A673 (cell line): Measurements from ENCODE around the gene STOX2. TPM values are rescaled to one million over a fixed set of nuclear protein-coding genes. Genes with fewer than 3 reads are reported as not detected.

Source experiments
- BruUV-seq: library from RNA; stranded (reverse); fragments of 400-500 nt; replicated peaks from 2 replicates; lab custom pipeline; 2021; lab: Mats Ljungman, UMichigan
- CTCF ChIA-PET: fragments of 300-600 bp; sonication (Branson Sonifier 250); formaldehyde crosslinking; loops from one replicate; lab custom pipeline; 2022; ENCODE audit warnings: antibody characterized with exemption; lab: Charles Lee
- POLR2A ChIA-PET: fragments of 300-600 bp; sonication (Branson Sonifier 250); formaldehyde crosslinking; loops from one replicate; lab custom pipeline; 2022; ENCODE audit warnings: antibody characterized with exemption; ENCODE audit not compliant: low non-redundant PET; lab: Charles Lee
- DNase-seq: peaks from one replicate; pipeline ENCODE4 v3.0.0-alpha.2; 2015; ENCODE audit warnings: low spot score
- H3K27ac ChIP-seq: fragments of 200-600 bp; sonication (generic); 2 replicates; pipeline ENCODE4 v1.5.1; 2016; ENCODE audit warnings: mixed run types, low read depth, mild to moderate bottlenecking, mixed read lengths, antibody characterized with exemption, low read length; ENCODE audit not compliant: poor library complexity, severe bottlenecking
- H3K27me3 ChIP-seq: fragments of 200-600 bp; sonication (generic); replicated peaks from 2 replicates; pipeline ENCODE4 v1.6.1; 2017; ENCODE audit warnings: mixed run types, low read depth, mild to moderate bottlenecking, mixed read lengths, antibody characterized with exemption, low read length; ENCODE audit not compliant: insufficient read depth, poor library complexity
- H3K36me3 ChIP-seq: fragments of 200-600 bp; sonication (generic); 2 replicates; pipeline ENCODE4 v1.6.1; 2016; ENCODE audit warnings: mixed run types, mild to moderate bottlenecking, mixed read lengths, antibody characterized with exemption, low read length; ENCODE audit not compliant: insufficient read depth, poor library complexity, severe bottlenecking
- H3K4me1 ChIP-seq: fragments of 200-600 bp; sonication (generic); 2 replicates; pipeline ENCODE4 v1.6.1; 2017; ENCODE audit warnings: mixed run types, mild to moderate bottlenecking, mixed read lengths, antibody characterized with exemption, low read length; ENCODE audit not compliant: insufficient read depth, poor library complexity, severe bottlenecking
- H3K4me3 ChIP-seq: fragments of 200-600 bp; sonication (generic); 2 replicates; pipeline ENCODE4 v1.5.1; 2016; ENCODE audit warnings: low read depth, mixed run types, mild to moderate bottlenecking, mixed read lengths, low read length; ENCODE audit not compliant: poor library complexity, severe bottlenecking
- H3K9me3 ChIP-seq: fragments of 200-600 bp; sonication (generic); 2 replicates; pipeline ENCODE4 v1.6.1; 2016; ENCODE audit warnings: mixed run types, low read depth, mild to moderate bottlenecking, mixed read lengths, antibody characterized with exemption, low read length; ENCODE audit not compliant: poor library complexity, severe bottlenecking
- EZH2 ChIP-seq: fragments of 200-600 bp; sonication (generic); IDR thresholded peaks from 2 replicates; pipeline ENCODE4 v1.6.1; 2017; ENCODE audit warnings: borderline replicate concordance, low read depth, mild to moderate bottlenecking, mixed read lengths, antibody characterized with exemption, low read length; ENCODE audit not compliant: poor library complexity, severe bottlenecking
- intact Hi-C: fragments of 100-400 bp; cut with micrococcal nuclease; formaldehyde crosslinking; loops from one replicate; pipeline ENCODE4 v1.10.0; 2022; ENCODE audit not compliant: unreplicated experiment
- total RNA-seq: library from RNA; stranded (reverse); gene quantifications from 2 replicates; pipeline ENCODE4 v1.2.3, GENCODE V29; 2021
- TF ChIP-seq, protein P1 (sequence below): fragments of 300-800, 200-600 bp; sonication (generic); conservative IDR thresholded peaks from 2 replicates; pipeline ENCODE4 v1.5.1; 2017; ENCODE audit warnings: low read depth, mild to moderate bottlenecking, antibody characterized with exemption, low read length, moderate library complexity, mixed read lengths

STOX2 gene
- total RNA-seq, 1 experiment from 2014 or later: 2.9 TPM

DNA sequence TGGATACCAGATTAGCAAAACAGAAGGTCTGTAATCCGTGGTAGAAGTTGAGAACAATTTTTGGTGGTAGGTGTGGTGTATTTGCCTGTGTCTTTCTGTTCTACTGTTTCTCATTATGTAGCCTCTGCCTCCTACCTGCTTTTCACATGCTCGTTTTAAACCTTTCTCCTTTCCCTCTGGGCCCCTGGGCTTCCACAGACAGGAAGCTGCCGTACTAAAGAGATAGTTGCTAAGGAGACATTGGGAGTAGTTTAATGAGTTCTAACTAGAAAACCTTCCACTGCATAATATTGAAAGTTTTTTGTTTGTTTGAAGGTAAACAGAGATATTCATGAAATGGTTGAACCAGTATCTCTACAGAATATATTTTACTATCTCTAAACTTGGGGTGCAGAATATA lies 107.8 kb downstream of the STOX2 start:
- H3K4me1 ChIP-seq: no peaks in the 10 kb centered on the region
- H3K27me3 ChIP-seq: no peaks in the 10 kb centered on the region
- intact Hi-C loops: no loop called here
- H3K4me3 ChIP-seq: no peak overlapping the region
- H3K27ac ChIP-seq: no peak overlapping the region
- ChIA-PET CTCF (no interaction called here), POLR2A (no interaction called here)
- TF ChIP-seq, protein P1, sequence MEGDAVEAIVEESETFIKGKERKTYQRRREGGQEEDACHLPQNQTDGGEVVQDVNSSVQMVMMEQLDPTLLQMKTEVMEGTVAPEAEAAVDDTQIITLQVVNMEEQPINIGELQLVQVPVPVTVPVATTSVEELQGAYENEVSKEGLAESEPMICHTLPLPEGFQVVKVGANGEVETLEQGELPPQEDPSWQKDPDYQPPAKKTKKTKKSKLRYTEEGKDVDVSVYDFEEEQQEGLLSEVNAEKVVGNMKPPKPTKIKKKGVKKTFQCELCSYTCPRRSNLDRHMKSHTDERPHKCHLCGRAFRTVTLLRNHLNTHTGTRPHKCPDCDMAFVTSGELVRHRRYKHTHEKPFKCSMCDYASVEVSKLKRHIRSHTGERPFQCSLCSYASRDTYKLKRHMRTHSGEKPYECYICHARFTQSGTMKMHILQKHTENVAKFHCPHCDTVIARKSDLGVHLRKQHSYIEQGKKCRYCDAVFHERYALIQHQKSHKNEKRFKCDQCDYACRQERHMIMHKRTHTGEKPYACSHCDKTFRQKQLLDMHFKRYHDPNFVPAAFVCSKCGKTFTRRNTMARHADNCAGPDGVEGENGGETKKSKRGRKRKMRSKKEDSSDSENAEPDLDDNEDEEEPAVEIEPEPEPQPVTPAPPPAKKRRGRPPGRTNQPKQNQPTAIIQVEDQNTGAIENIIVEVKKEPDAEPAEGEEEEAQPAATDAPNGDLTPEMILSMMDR: no peak
- TF ChIP-seq EZH2: no peak
- BruUV-seq: no TSS peak
- no peaks in the 10 kb centered on the region for H3K9me3 ChIP-seq
- no peaks in the 10 kb centered on the region for H3K36me3 ChIP-seq
- DNase-seq: no peak

DNA sequence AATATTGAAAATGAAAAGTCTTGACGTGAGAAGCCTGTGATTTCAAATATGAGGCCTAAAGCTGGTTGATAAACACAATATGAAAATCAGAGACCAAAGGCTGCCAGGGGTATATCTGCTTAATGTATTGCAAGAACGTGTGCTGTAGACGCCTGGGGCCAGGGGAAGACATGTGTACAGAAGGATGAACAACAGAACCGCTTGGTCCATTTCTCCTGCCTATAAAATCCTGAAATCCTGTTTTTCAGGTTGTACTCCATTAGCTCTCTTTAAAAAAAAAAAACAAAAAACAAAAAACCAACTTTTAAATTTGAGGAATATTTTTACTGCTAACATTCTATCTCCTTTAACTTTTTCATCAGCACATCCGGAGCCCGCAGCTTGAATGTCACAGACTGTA lies 109.2 kb downstream of the STOX2 start:
- DNase-seq: no peak
- BruUV-seq: no TSS peak
- Histone ChIP-seq H3K9me3 (no peaks in the 10 kb centered on the region), H3K36me3 (no peaks in the 10 kb centered on the region), H3K4me1 (no peaks in the 10 kb centered on the region), H3K4me3 (no peak overlapping the region), H3K27me3 (no peaks in the 10 kb centered on the region), H3K27ac (no peak overlapping the region)
- intact Hi-C loops: no loop called here
- ChIA-PET CTCF (no interaction called here), POLR2A (no interaction called here)
- TF ChIP-seq, protein P1: no peak
- TF ChIP-seq EZH2: no peak

DNA sequence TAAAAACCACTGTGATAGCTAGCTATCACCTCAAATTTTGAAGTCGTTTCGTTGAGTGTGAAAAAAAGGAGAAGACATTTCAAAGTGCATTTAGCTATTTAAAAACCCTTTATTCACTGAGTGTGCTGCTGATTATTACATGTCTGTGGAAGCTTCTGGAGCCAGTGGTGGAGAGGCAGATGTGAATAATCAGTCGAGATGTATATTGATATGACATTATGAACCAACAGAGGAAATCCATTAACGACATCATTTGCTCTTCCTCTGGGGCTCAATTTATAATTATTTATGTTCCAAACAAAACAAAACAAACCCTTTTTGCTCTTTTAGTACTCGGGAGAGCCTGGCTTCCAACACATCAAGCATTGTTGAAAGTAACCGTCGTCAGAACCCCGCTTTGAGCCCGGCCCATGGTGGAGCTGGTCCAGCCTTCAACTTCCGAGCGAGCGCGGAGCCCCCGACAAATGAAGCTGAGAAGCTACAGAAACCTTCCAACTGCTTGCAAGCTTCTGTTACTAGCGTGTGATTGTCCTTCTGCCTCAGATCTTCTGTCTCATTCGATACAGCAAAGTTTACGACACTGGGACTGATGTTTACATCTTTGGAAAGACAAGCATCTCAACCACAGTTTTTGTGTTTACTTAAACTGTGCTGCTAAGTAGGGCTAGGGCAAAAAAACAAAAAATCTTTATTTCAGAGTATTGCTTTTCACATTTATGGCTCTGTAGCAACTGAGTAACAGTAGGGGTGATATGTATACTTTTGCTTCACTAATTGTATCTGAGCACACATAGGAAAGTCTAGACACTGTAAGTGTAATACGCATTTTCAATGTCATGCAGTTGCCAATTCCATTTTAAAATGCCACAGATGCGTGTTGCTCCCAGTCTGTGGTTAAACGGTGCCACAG lies 111.9 kb downstream of the STOX2 start:
- DNase-seq: no peak
- H3K36me3 ChIP-seq: no peaks in the 10 kb centered on the region
- H3K4me3 ChIP-seq: no peak overlapping the region
- ChIA-PET POLR2A (no interaction called here), CTCF (no interaction called here)
- intact Hi-C loops: no loop called here
- BruUV-seq: no TSS peak
- no peaks in the 10 kb centered on the region for H3K27me3 ChIP-seq
- no peaks in the 10 kb centered on the region for H3K4me1 ChIP-seq
- no peak overlapping the region for H3K27ac ChIP-seq
- TF ChIP-seq EZH2: no peak
- TF ChIP-seq, protein P1: no peak
- H3K9me3 ChIP-seq: no peaks in the 10 kb centered on the region
